Ascending aorta (tissue), 2 donors: ENCODE measurements around the gene CABCOCO1. TPM values are rescaled to one million over a fixed set of nuclear protein-coding genes. Genes with fewer than 3 reads are reported as not detected.
A peak's percentile ranks its signal among the peaks of the same experiment; 100 is the strongest.

Experiments
- DNase-seq, 2 donors: peaks; one replicate each; pipeline ENCODE4 v3.0.0-alpha.2; 2019; ENCODE audit warnings: low spot score in 2 of 2
- H3K27ac ChIP-seq, 2 donors: fragments of 200-600 bp; sonication (generic); one replicate each; pipeline ENCODE4 v1.5.1; 2016 to 2017; ENCODE audit warnings: mild to moderate bottlenecking in 1 of 2
- H3K27me3 ChIP-seq: fragments of 200-600 bp; sonication (generic); one replicate; pipeline ENCODE4 v1.5.1; 2017
- H3K36me3 ChIP-seq, 2 donors: fragments of 200-600 bp; sonication (generic); one replicate each; pipeline ENCODE4 v1.5.1; 2016
- H3K4me1 ChIP-seq, 2 donors: fragments of 200-600 bp; sonication (generic); one replicate each; pipeline ENCODE4 v1.5.1; 2016 to 2017; ENCODE audit warnings: mild to moderate bottlenecking in 1 of 2
- H3K4me3 ChIP-seq, 2 donors: fragments of 200-600 bp; sonication (generic); one replicate each; pipeline ENCODE4 v1.5.1; 2016 to 2017; ENCODE audit warnings: mild to moderate bottlenecking in 1 of 2
- H3K9me3 ChIP-seq, 2 donors: fragments of 200-600 bp; sonication (generic); one replicate each; pipeline ENCODE4 v1.5.1; 2016
- intact Hi-C: fragments of 100-400 bp; cut with DNase I; formaldehyde crosslinking; loops from one replicate; pipeline ENCODE4 v1.15.1; 2023
- total RNA-seq: library from RNA; depleted of rRNA; stranded (reverse); fragments of >200 nt; gene quantifications from one replicate; pipeline ENCODE4 v1.1.0, GENCODE V29; 2016
- TF ChIP-seq, protein P1 (sequence below), 3 experiments: fragments of 200-600 bp in 2 of 3; fragments of 450-650 bp in 1 of 3; sonication (generic) in 2 of 3; IDR thresholded peaks; one replicate each; pipeline ENCODE4 v1.5.1; 2016 to 2019; ENCODE audit warnings: antibody characterized with exemption in 3 of 3, mild to moderate bottlenecking in 1 of 3, moderate library complexity in 1 of 3

CABCOCO1 gene
- total RNA-seq, 1 donor from 2014 or later, result not detected

DNA sequence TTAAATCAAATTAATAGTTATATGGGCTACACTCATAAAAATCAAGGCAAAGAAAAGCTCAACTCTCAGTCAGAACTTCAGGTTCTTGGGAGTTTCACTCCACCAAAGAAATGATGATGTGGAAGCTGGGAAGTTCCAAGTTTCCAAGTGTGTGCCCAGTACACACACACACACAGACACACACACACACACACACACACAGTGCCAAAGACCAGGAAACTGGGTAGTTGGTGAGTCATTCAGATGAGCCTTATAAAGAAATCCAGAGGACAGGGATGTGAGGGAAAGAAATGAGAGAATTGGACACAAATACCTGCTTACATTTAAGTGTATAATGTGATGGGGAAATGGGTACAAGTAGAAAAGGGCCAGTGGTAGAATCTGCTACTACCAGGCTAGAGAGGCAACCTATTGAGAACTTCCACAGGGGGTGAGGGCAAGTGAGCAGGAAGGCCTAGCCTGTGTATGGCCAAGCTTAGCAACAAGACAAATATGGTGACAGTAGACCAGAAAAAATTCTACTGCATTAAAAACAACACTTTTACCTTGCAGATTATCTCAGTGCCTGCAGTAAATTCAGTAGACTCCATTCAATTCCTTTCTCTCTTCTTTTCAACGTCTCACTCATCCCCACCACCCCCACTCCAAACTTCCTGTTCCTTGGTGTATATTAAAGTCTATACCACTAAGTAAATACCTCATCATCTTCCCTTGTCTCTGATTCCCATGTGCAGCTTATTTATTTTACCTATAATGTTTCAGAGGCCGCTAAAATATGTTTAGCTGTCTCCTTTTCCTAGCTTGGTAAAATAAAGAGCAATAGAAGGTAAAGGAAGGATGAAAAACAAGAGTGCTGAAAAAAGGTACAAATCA lies 95.0 kb downstream of the CABCOCO1 start:
- Histone ChIP-seq H3K9me3 (no peaks in the 10 kb centered on the region), H3K36me3 (no peaks in the 10 kb centered on the region), H3K27ac (no peak overlapping the region), H3K4me1 (peaks cover 0 to 13% of the 10 kb centered on the region in 2 donors), H3K27me3 (no peaks in the 10 kb centered on the region), H3K4me3 (no peak overlapping the region)
- TF ChIP-seq, protein P1, sequence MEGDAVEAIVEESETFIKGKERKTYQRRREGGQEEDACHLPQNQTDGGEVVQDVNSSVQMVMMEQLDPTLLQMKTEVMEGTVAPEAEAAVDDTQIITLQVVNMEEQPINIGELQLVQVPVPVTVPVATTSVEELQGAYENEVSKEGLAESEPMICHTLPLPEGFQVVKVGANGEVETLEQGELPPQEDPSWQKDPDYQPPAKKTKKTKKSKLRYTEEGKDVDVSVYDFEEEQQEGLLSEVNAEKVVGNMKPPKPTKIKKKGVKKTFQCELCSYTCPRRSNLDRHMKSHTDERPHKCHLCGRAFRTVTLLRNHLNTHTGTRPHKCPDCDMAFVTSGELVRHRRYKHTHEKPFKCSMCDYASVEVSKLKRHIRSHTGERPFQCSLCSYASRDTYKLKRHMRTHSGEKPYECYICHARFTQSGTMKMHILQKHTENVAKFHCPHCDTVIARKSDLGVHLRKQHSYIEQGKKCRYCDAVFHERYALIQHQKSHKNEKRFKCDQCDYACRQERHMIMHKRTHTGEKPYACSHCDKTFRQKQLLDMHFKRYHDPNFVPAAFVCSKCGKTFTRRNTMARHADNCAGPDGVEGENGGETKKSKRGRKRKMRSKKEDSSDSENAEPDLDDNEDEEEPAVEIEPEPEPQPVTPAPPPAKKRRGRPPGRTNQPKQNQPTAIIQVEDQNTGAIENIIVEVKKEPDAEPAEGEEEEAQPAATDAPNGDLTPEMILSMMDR (IDR thresholded peaks at IDR 0.05), result no peak
- intact Hi-C loops, result loop anchor here (10.0 kb wide), 1 partner anchor 487 kb away; no protein-coding TSS in a partner anchor
- DNase-seq, result peak in 1 of 2 donors; percentile 78

GRCh38 chr10:61758433-61758832 lies 95.7 kb downstream of the CABCOCO1 start:
- Histone ChIP-seq H3K9me3 (no peaks in the 10 kb centered on the region), H3K27ac (no peak overlapping the region), H3K27me3 (no peaks in the 10 kb centered on the region), H3K4me3 (no peak overlapping the region), H3K4me1 (peaks cover 0 to 13% of the 10 kb centered on the region in 2 donors), H3K36me3 (no peaks in the 10 kb centered on the region)
- TF ChIP-seq, protein P1 (IDR thresholded peaks at IDR 0.05), result no peak
- DNase-seq, result no peak
- intact Hi-C loops, result loop anchor here (10.0 kb wide), 1 partner anchor 486 kb away; no protein-coding TSS in a partner anchor

DNA sequence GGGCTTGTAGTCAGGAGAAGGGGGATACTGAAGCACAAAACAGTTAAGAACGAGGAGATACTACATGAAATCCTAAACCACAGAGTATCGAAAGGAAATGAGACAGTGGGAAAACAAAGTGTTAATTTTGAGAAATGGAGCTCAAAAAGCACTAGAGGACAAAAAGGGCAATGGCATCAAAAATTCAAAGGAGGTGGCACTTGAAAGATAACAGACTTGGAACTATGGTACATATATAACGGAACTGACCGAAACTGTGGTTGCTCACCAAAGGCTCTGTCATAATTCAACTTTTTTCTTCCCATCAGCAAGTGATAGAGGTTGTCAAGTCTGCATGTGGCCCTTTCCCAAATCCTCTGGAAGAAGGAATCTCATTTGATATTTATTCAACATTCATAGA lies 97.0 kb downstream of the CABCOCO1 start:
- no peak overlapping the region for H3K27ac ChIP-seq
- no peaks in the 10 kb centered on the region for H3K36me3 ChIP-seq
- no peak for DNase-seq
- no peak overlapping the region for H3K4me3 ChIP-seq
- H3K9me3 ChIP-seq, result no peaks in the 10 kb centered on the region
- intact Hi-C loops, result loop anchor here (10.0 kb wide), 1 partner anchor 485 kb away; no protein-coding TSS in a partner anchor
- peaks cover 0 to 9% of the 10 kb centered on the region in 2 donors for H3K4me1 ChIP-seq
- no peaks in the 10 kb centered on the region for H3K27me3 ChIP-seq
- TF ChIP-seq, protein P1 (IDR thresholded peaks at IDR 0.05), result no peak

- no peak overlapping the region for H3K27ac ChIP-seq
- intact Hi-C loops, result no loop called here
- TF ChIP-seq, protein P1 (IDR thresholded peaks at IDR 0.05), result no peak
Measured at GRCh38 chr10:61760943-61761824, 98.5 kb downstream of the CABCOCO1 start.

DNA sequence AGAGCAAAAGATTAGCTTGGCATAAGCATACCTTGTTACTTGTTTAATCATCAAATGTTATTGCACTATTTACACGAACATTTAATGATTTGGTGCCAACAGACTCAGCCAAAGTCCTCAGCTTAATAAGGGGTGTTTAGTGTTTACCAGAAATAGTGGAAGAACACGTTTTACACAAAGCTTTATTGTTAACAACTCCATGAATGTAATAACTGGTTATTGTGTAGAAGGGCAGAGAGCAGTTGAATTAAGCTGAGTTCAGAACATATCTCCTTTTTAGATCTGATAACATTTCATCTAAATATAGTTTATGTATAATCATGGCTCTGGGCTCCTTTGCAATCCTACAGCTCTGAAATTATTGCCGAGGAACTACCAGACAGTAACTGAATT lies 99.1 kb downstream of the CABCOCO1 start:
- Histone ChIP-seq H3K4me3 (no peak overlapping the region), H3K4me1 (peaks cover 0 to 9% of the 10 kb centered on the region in 2 donors), H3K27me3 (no peaks in the 10 kb centered on the region), H3K36me3 (no peaks in the 10 kb centered on the region), H3K9me3 (no peaks in the 10 kb centered on the region), H3K27ac (no peak overlapping the region)
- TF ChIP-seq, protein P1 (IDR thresholded peaks at IDR 0.05), result no peak
- DNase-seq, result no peak
- intact Hi-C loops, result no loop called here

More at GRCh38 chr10:61760943-61761824, 98.5 kb downstream of the CABCOCO1 start:
- Histone ChIP-seq H3K4me3 (no peak overlapping the region), H3K27me3 (no peaks in the 10 kb centered on the region), H3K36me3 (no peaks in the 10 kb centered on the region), H3K9me3 (no peaks in the 10 kb centered on the region), H3K4me1 (peaks cover 0 to 9% of the 10 kb centered on the region in 2 donors)
- DNase-seq, result no peak
